Gastroesophageal sphincter (tissue), 3 donors: ENCODE measurements around the gene ASB1.

Source experiments
- EP300 ChIP-seq: sonication (generic); formaldehyde crosslinking; IDR thresholded peaks from one replicate; pipeline ENCODE4 v1.6.1; 2017; ENCODE audit warnings: antibody characterized with exemption, mild to moderate bottlenecking
- POLR2A ChIP-seq, 2 donors: fragments of 450-650 bp; IDR thresholded peaks; one replicate each; pipeline ENCODE4 v1.6.1; 2017; ENCODE audit warnings: antibody characterized with exemption in 2 of 2, mild to moderate bottlenecking in 2 of 2, moderate library complexity in 1 of 2
- POLR2AphosphoS5 ChIP-seq: sonication (generic); formaldehyde crosslinking; IDR thresholded peaks from one replicate; pipeline ENCODE4 v1.6.1; 2017; ENCODE audit warnings: antibody characterized with exemption
- TF ChIP-seq, protein P1 (sequence below), 4 experiments: fragments of 200-600 bp in 2 of 4; fragments of 450-650 bp in 2 of 4; sonication (generic) in 1 of 4; IDR thresholded peaks; one replicate each; pipeline ENCODE4 v1.5.1; 2017 to 2019; ENCODE audit warnings: antibody characterized with exemption in 4 of 4, mild to moderate bottlenecking in 2 of 4, moderate library complexity in 2 of 4

DNA sequence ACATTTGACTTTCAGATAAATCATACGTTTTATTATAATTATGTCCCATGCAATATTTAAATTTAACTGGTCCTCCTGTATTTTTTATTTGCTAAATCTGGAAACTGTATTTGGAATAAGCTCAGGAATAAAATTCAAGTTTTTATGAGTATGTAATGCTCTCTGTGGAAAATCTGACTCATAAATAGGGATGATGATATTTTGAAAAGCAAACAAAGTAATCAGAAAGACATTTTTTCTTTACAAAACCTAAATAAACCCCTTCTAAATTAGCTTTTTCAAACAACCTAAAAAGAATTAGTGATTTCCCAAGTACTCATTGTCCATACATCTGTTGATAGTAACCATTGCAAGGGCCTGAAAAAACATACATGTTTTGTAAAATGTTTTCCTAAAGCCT is 41.1 kb downstream of the ASB1 start:
- TF ChIP-seq, protein P1, sequence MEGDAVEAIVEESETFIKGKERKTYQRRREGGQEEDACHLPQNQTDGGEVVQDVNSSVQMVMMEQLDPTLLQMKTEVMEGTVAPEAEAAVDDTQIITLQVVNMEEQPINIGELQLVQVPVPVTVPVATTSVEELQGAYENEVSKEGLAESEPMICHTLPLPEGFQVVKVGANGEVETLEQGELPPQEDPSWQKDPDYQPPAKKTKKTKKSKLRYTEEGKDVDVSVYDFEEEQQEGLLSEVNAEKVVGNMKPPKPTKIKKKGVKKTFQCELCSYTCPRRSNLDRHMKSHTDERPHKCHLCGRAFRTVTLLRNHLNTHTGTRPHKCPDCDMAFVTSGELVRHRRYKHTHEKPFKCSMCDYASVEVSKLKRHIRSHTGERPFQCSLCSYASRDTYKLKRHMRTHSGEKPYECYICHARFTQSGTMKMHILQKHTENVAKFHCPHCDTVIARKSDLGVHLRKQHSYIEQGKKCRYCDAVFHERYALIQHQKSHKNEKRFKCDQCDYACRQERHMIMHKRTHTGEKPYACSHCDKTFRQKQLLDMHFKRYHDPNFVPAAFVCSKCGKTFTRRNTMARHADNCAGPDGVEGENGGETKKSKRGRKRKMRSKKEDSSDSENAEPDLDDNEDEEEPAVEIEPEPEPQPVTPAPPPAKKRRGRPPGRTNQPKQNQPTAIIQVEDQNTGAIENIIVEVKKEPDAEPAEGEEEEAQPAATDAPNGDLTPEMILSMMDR (IDR thresholded peaks at IDR 0.05) = no peak
- TF ChIP-seq POLR2A (IDR thresholded peaks at IDR 0.05) (no peak), EP300 (no peak), POLR2AphosphoS5 (no peak)
